GM18498 (cell line): ENCODE results near the gene RASD2.

Source experiments
- ATAC-seq: cut with Tn5 transposase; IDR thresholded peaks from one replicate; pipeline ENCODE4 v1.9.1; 2021; ENCODE audit warnings: mild to moderate bottlenecking, moderate library complexity; ENCODE audit not compliant: unreplicated experiment

Gene RASD2

GRCh38 chr22:35558031-35558430 lies 17.4 kb downstream of the RASD2 start:
- no peak for ATAC-seq

GRCh38 chr22:35558719-35559118 lies 18.1 kb downstream of the RASD2 start:
- no peak for ATAC-seq

- ATAC-seq, result no peak
Measured at GRCh38 chr22:35559354-35560005, 18.8 kb downstream of the RASD2 start.

GRCh38 chr22:35560366-35560765 lies 19.7 kb downstream of the RASD2 start:
- no peak for ATAC-seq

GRCh38 chr22:35560824-35561223 lies 20.2 kb downstream of the RASD2 start:
- no peak for ATAC-seq

GRCh38 chr22:35561796-35562526 lies 21.3 kb downstream of the RASD2 start:
- no peak for ATAC-seq

- no peak for ATAC-seq
Measured at GRCh38 chr22:35563211-35563610, 22.6 kb downstream of the RASD2 start.

GRCh38 chr22:35564975-35565867 lies 24.6 kb downstream of the RASD2 start:
- no peak for ATAC-seq

GRCh38 chr22:35567351-35568141 lies 26.9 kb downstream of the RASD2 start:
- no peak for ATAC-seq

- no peak for ATAC-seq
Measured at GRCh38 chr22:35568751-35569739, 28.4 kb downstream of the RASD2 start.

- no peak for ATAC-seq
Measured at GRCh38 chr22:35569916-35570315, 29.3 kb downstream of the RASD2 start.

GRCh38 chr22:35570686-35571194 lies 30.1 kb downstream of the RASD2 start:
- ATAC-seq, result no peak

- no peak for ATAC-seq
Measured at GRCh38 chr22:35572556-35572955, 31.9 kb downstream of the RASD2 start.

GRCh38 chr22:35575116-35575748 lies 34.6 kb downstream of the RASD2 start:
- no peak for ATAC-seq

GRCh38 chr22:35576671-35577070 lies 36.0 kb downstream of the RASD2 start:
- ATAC-seq, result no peak

- ATAC-seq, result no peak
Measured at GRCh38 chr22:35577799-35578659, 37.4 kb downstream of the RASD2 start.

GRCh38 chr22:35578836-35579575 lies 38.4 kb downstream of the RASD2 start:
- no peak for ATAC-seq
